ENCODE data around the gene MAST4.

Gene MAST4

GRCh38 chr5:67012171-67012570 is 416.0 kb downstream of the MAST4 start:
- TF ChIP-seq, protein P1, sequence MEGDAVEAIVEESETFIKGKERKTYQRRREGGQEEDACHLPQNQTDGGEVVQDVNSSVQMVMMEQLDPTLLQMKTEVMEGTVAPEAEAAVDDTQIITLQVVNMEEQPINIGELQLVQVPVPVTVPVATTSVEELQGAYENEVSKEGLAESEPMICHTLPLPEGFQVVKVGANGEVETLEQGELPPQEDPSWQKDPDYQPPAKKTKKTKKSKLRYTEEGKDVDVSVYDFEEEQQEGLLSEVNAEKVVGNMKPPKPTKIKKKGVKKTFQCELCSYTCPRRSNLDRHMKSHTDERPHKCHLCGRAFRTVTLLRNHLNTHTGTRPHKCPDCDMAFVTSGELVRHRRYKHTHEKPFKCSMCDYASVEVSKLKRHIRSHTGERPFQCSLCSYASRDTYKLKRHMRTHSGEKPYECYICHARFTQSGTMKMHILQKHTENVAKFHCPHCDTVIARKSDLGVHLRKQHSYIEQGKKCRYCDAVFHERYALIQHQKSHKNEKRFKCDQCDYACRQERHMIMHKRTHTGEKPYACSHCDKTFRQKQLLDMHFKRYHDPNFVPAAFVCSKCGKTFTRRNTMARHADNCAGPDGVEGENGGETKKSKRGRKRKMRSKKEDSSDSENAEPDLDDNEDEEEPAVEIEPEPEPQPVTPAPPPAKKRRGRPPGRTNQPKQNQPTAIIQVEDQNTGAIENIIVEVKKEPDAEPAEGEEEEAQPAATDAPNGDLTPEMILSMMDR (IDR thresholded peaks at IDR 0.05; ENCODE audit: insufficient read depth, low read length, poor library complexity, severe bottlenecking) = no peak
- Histone ChIP-seq H3K27me3 (replicated peaks; ENCODE audit: control insufficient read depth, insufficient read depth, low read length) (no peaks in the 10 kb centered on the region; the same call in 1 of the 2 replicates), H3K36me3 (ENCODE audit: control insufficient read depth, insufficient read depth, low read length) (no peaks in the 10 kb centered on the region), H3K4me3 (replicated peaks; ENCODE audit: low read depth, low read length) (no peak overlapping the region)
- DNase-seq (ENCODE audit: extremely low read depth, insufficient read length) = no peak

GRCh38 chr5:67013719-67014118 is 417.5 kb downstream of the MAST4 start:
- TF ChIP-seq, protein P1 (IDR thresholded peaks at IDR 0.05; ENCODE audit: insufficient read depth, low read length, poor library complexity, severe bottlenecking) = no peak
- no peaks in the 10 kb centered on the region; the same call in 1 of the 2 replicates for H3K27me3 ChIP-seq (replicated peaks; ENCODE audit: control insufficient read depth, insufficient read depth, low read length)
- H3K4me3 ChIP-seq (replicated peaks; ENCODE audit: low read depth, low read length) = no peak overlapping the region
- no peaks in the 10 kb centered on the region for H3K36me3 ChIP-seq (ENCODE audit: control insufficient read depth, insufficient read depth, low read length)
- no peak for DNase-seq (ENCODE audit: extremely low read depth, insufficient read length)

- no peak overlapping the region for H3K4me3 ChIP-seq (replicated peaks; ENCODE audit: low read depth, low read length)
- no peaks in the 10 kb centered on the region for H3K36me3 ChIP-seq (ENCODE audit: control insufficient read depth, insufficient read depth, low read length)
- H3K27me3 ChIP-seq (replicated peaks; ENCODE audit: control insufficient read depth, insufficient read depth, low read length) = no peaks in the 10 kb centered on the region; the same call in 1 of the 2 replicates
- DNase-seq (ENCODE audit: extremely low read depth, insufficient read length) = no peak
- TF ChIP-seq, protein P1 (IDR thresholded peaks at IDR 0.05; ENCODE audit: insufficient read depth, low read length, poor library complexity, severe bottlenecking) = no peak
These were observed 418.0 kb downstream of the MAST4 start for GRCh38 chr5:67014191-67014590.

GRCh38 chr5:67014957-67015400 is 418.8 kb downstream of the MAST4 start:
- no peak overlapping the region for H3K4me3 ChIP-seq (replicated peaks; ENCODE audit: low read depth, low read length)
- H3K27me3 ChIP-seq (replicated peaks; ENCODE audit: control insufficient read depth, insufficient read depth, low read length) = no peaks in the 10 kb centered on the region; the same call in 1 of the 2 replicates
- TF ChIP-seq, protein P1 (IDR thresholded peaks at IDR 0.05; ENCODE audit: insufficient read depth, low read length, poor library complexity, severe bottlenecking) = no peak
- no peaks in the 10 kb centered on the region for H3K36me3 ChIP-seq (ENCODE audit: control insufficient read depth, insufficient read depth, low read length)
- no peak for DNase-seq (ENCODE audit: extremely low read depth, insufficient read length)

DNA sequence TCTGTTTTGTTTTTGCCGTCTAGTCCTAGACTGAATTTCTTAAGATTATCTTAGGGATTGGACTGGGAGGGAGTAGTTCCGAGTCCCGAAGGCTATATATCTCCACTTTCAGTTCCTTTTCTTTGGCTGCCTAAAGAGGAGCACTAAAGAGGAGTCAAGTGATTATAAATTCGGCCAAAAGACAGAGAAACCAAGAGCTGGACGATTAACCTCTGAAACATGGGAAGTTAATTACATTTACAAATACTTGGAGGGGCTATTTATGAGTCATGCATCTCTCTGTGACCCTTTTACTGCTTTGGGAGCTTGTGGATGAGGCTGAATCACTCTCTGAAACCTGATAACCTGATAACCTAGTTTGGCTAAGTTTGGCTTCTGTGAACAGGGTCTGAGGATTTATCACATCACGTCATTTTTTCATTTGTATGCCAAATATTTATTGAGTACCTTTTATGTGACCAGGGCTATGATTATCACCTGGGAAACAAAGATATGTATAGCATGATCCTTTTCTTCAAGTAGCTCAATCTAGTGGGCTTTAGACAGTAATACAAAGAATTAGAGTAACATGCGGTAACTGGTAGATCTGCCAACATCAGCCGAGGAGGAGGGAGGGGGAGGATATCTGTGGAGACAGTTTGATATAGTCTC is 419.5 kb downstream of the MAST4 start:
- DNase-seq (ENCODE audit: extremely low read depth, insufficient read length) = no peak
- no peaks in the 10 kb centered on the region for H3K36me3 ChIP-seq (ENCODE audit: control insufficient read depth, insufficient read depth, low read length)
- no peaks in the 10 kb centered on the region for H3K27me3 ChIP-seq (replicated peaks; ENCODE audit: control insufficient read depth, insufficient read depth, low read length)
- no peak overlapping the region for H3K4me3 ChIP-seq (replicated peaks; ENCODE audit: low read depth, low read length)
- TF ChIP-seq, protein P1 (IDR thresholded peaks at IDR 0.05; ENCODE audit: insufficient read depth, low read length, poor library complexity, severe bottlenecking) = no peak

Measured in GM06990 (cell line).